GM10266 (cell line): Measurements from ENCODE around the gene SYCN.

Experiments
- DNase-seq: peaks from one replicate; pipeline ENCODE4 v3.0.0; 2012; ENCODE audit errors: extremely low spot score
- TF ChIP-seq, protein P1 (sequence below): IDR thresholded peaks from 2 replicates; pipeline ENCODE4 v1.5.1; 2012; ENCODE audit warnings: mild to moderate bottlenecking, low read depth; ENCODE audit not compliant: control insufficient read depth, insufficient read depth; ENCODE audit errors: missing control alignments

Gene SYCN, protein sequence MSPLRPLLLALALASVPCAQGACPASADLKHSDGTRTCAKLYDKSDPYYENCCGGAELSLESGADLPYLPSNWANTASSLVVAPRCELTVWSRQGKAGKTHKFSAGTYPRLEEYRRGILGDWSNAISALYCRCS

DNA sequence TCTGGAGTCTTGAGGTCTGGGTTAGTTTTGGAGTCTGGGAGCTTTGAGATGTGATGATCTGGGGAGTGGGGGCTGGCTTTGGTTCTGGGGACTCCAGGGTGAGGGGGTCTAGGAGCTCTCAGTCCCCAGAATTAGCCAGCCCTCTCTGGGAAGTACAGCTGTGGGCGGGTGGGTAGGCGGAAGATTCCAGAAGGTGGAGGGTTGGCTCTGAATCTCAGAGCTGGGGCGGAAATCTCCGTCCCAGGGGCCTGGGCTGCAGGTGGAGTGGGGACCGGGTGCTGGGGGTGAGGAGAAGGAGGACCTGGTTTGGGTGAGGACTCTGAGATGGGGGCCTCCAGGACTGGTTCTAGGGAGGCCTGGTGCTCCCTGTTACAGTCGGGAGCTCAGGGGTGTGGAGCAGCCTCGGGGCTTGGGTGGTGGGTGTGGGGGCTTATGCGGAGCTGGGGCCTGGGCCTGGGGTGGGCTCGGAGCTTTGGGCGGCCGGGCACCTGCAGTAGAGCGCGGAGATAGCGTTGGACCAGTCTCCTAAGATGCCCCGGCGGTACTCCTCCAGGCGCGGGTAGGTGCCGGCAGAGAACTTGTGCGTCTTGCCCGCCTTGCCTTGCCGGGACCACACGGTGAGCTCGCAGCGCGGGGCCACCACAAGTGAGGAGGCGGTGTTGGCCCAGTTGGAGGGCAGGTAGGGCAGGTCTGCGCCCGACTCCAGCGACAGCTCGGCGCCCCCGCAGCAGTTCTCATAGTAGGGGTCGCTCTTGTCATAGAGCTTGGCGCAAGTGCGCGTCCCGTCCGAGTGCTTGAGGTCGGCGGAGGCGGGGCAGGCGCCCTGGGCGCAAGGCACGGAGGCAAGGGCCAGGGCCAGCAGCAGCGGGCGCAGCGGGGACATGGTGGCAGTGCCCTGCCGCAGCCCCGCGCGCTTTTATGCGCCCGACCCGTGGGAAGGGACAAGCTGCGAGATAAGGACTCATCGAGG is at the start of gene SYCN:
Gene SYCN (minus strand): TSS at position 892 of the 970 bp plus-strand sequence. CDS start 9 bp downstream, at position 883.
- DNase-seq: no peak
- TF ChIP-seq, protein P1, sequence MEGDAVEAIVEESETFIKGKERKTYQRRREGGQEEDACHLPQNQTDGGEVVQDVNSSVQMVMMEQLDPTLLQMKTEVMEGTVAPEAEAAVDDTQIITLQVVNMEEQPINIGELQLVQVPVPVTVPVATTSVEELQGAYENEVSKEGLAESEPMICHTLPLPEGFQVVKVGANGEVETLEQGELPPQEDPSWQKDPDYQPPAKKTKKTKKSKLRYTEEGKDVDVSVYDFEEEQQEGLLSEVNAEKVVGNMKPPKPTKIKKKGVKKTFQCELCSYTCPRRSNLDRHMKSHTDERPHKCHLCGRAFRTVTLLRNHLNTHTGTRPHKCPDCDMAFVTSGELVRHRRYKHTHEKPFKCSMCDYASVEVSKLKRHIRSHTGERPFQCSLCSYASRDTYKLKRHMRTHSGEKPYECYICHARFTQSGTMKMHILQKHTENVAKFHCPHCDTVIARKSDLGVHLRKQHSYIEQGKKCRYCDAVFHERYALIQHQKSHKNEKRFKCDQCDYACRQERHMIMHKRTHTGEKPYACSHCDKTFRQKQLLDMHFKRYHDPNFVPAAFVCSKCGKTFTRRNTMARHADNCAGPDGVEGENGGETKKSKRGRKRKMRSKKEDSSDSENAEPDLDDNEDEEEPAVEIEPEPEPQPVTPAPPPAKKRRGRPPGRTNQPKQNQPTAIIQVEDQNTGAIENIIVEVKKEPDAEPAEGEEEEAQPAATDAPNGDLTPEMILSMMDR: no peak

DNA sequence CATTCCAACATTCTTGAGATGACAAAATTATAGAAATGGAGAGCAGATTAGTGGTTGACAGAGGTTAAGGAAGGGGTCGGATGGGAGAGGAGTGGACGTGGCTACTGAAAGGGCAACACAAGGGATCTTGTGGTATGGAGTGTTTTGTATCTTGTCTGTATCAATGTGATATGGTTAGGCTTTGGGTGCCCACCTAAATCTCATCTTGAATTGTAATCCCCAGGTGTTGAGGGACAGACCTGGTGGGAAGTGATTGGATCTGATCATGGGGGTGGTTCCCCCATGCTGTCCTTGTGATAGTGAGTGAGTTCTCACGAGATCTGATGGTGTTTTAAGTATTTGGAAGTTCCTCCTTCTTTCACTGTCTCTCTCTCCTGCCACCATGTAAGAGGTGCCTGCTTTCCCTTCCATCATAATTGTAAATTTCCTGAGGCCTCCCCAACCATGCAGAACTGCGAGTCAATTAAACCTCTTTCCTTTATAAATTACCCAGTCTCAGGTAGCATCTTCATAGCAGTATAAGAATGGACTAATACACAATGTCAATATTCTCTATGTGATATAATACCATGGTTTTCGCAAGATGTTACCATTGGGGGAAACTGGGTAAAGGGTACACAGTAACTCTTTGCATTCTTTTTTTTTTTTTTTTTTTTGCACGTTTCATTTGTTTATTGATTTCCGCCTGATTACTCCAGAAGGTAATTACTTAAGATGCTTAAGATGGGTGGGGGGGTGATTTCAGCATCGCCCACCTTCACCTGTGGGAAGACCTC is 49.5 kb upstream of the SYCN start:
- no peak for DNase-seq
- TF ChIP-seq, protein P1: no peak

DNA sequence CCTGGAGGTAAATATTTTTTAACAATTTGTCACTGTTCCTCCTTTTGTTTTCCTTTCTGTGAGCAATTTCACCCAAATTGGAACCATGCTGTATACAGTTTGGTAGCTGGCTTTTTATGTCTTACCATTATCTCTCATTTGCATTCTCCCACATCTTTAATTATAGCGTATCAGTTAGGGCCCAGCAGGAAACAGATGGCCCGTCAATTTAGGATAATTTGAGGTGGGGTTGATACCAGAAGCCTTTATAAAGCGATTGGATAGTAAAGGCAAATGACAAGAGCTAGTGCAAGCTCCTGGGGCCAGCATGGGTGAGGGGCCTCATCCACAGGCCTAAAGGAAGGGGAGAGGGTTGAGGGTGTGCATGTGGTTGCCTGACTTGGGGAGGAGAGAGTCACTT is 48.4 kb upstream of the SYCN start:
- no peak for DNase-seq
- TF ChIP-seq, protein P1: no peak

DNA sequence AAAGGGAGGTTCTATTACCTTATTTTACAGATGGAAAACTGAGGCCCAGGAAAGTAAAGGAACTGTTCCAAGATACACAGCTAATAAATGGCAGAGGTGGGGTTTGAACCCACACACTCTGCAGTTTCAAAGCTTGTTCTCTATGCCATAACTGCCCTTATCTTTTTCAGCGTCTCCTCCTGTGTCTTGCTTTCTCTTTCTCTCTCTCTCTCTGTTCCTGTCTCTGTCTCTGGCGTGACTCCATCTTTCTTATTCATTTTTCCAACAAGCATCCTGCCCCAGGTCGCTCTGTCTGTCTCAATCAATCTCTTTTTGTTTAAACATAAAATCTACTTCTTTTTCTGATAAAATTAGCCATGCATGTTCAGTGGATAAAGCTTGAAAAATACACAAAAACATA is 47.8 kb upstream of the SYCN start:
- TF ChIP-seq, protein P1: no peak
- DNase-seq: no peak

DNA sequence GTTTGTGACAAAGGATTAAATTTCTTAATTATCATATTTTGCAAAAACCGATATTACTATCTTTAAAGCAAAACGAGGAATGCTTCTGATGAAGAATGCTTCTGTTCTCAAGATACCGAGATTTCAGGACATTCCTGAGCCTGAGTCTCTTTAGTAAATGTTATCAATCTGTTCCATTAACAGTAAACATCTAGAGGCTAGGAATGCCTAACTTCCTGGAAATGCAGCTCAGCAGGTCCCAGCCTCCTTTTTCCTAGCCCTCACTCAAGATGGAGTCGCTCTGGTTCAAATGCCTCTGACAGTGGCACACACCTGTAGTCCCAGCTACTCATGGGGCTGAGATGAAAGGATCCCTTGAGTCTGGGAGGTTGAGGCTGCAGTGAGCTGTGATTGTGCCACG is 47.0 kb upstream of the SYCN start:
- DNase-seq: no peak
- TF ChIP-seq, protein P1: no peak

DNA sequence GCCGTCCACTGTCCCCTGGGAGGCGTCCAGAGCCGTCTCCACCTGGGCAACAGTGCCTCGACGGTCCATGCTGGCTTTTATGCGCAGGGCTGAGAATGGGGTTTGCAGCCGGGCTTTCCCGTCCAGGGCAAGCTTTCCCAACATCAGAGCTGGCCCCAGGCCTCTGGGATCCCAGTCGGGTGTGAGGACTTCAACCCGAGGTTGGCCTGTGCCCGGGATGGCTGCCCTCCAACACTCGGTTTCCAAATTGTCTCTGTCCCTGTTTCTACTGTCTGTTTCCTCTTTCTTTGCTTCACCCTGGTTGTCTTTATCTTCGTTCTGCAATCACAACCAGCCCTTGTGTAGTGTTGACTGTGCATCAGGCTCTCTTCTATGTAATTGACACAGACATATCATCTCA is 44.7 kb upstream of the SYCN start, which contains the start of gene IFNL4:
Gene IFNL4 (minus strand): TSS at position 51 of the 400 bp plus-strand sequence.
- DNase-seq: no peak
- TF ChIP-seq, protein P1: no peak
